A375 (cell line): ENCODE results near the gene POLD2. TPM values are rescaled to one million over a fixed set of nuclear protein-coding genes. Genes with fewer than 3 reads are reported as not detected.

Source experiments
- small RNA-seq: library from RNA; depleted of rRNA; stranded (forward); fragments of <200 nt; gene quantifications from one replicate; pipeline ENCODE3, GENCODE V24; 2014
- total RNA-seq: library from RNA; depleted of rRNA; stranded (reverse); fragments of >200 nt; shearing (Covaris generic); gene quantifications from 2 replicates; pipeline ENCODE4 v1.2.3, GENCODE V29; 2014; rRNA removed

The POLD2 gene
- 161 and 173 TPM in 2 replicates for total RNA-seq

DNA sequence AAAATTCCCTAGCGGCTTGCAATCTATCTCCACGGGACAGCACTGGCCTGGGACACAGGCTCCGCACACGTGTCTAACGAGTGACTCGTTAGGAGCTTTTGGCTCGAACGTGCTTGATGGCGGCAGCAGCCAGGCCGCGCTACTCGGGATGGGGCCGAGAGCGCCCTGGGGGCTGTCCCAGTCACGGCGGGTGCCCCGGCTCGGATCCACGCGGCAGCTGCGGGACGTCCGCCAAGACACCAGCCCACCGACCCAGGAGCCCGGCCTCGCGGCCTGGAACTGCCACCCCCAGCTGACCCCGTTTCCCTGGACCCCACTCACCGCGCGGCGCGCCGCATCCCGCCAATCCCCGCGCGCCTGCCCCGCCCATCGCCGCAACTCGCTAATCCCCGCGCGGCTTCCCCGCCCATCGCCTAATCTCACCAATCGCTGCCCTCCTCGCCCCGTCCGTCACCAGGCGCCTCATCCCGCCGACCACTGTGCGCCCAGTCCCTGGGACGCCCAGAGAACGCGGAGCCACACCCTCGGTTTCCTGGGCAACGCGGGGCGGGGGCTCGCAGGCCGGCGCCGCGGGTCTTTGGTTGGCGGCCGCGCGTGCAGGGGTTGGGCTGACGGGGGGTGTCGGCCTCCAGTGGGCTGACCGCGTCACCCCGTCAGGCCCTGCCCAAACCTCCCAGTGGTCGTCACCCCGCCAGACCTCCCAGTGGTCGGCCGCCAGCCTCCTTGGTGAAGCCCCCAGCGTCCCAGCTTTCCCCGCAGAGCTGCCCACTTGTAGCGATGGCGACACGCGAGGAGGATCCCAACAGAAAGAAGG, at the start of gene POLD2:
Gene POLD2, minus strand, starts transcription at position 359 of the 814 bp plus-strand sequence. CDS start 1,495 bp downstream, outside the sequence.

DNA sequence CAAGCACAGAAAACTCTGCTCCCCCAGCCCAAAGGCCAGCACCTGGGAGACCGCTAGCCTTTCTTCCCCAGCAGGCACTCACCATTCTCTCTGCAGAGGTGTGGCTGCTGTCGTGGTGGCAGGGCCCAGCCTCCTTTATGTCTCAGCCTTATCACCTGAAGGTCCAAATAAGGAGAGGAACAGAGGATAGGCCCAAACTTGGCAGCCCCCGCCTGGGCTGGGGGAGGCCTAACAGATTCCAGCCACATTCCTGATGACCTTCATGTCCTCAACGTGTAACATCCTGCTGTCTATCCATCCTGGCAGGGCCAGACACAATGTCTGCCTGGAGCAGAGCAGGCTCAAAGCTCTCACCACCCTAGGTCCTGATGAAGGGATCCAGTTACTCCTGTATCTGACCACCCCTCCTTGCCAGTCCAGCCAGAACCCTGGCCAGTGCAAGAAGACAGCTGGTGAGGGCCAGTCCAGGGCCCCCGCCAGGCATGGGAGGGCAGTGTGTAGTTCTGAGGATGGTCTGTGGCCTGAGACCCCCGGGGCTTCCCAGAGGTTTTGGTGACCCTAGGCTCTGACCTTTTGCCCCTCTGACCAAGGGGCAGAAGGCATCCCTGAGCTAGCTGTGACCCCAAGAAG, 18.0 kb upstream of the POLD2 start, which contains the start of gene MYL7:
Gene MYL7, minus strand, starts transcription at position 112 of the 630 bp plus-strand sequence. Its CDS starts 27 bp downstream, at position 85.

DNA sequence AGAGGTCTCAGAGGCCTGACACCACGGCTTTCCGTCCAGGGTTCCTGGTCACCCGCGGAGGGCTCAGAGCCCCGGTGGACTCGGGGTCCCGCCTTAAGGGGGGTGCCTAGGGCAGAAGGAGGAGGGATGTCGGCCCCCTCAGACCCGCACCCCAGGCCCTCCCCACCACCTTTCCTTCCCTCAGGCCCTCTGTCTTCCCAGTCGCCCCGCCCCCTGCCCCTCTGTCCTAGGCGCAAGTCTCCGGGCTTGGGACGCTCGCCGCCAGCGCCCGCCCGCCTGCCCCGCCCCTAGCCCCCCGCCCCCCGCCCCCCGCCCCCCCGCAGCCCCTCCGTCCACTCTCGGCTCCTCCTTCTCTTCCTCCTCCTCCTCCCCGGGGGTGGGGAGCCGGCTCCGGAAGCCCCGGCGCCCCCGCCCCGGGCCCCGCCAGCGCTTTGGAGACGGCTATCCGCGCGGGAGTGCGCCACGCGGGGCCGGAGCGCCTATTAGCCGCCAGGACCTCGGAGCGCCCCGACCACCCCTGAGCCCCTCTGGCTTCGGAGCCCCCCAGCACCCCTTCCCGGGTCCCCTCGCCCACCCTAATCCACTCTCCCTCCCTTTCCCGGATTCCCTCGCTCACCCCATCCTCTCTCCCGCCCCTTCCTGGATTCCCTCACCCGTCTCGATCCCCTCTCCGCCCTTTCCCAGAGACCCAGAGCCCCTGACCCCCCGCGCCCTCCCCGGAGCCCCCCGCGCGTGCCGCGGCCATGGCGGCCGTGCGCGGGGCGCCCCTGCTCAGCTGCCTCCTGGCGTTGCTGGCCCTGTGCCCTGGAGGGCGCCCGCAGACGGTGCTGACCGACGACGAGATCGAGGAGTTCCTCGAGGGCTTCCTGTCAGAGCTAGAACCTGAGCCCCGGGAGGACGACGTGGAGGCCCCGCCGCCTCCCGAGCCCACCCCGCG, 19.2 kb downstream of the POLD2 start, which contains the start of gene AEBP1:
Gene AEBP1, plus strand, starts transcription at position 423 of the 937 bp plus-strand sequence. Its CDS starts 321 bp downstream, at position 744.

DNA sequence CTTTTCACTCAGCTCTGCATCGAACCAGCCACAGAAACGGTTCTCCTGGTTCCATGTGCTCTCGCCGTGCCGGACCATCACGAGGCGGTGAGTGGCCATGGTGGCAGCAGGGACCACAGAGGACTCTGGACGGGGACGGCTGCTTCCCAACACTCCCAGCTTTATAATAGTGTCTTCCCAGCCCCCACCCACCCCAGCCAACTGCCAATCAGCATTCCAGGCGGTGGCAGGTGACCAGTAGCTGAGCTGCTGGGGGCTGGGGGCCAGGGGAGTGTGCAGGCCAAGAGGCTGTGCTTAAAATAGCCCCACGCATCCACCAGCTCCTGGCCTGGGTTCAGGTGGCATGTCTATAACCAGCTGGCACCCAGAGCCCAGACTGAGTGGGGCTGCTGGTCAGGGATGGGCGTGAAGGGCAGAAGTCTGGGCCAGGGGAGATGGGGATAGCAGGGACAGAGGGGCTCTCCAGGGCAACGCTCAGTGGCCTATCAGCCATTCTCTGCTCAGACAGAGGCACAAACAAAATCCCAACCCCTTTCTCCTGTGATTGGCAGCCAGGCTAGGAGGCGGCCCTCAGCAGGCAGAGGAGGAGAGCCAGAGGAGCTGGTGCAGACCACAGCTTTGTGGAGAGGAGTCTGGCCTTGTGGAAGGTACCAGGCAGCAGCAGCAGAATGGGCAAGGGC, 57.8 kb downstream of the POLD2 start, which contains the start of gene PGAM2:
Gene PGAM2, minus strand, starts transcription at position 137 of the 680 bp plus-strand sequence. Its CDS starts 38 bp downstream, at position 99.

Small RNAs within 50 kb of the gene (small RNA-seq; reads per million reads assigned to genes)
- not detected for gene RNA5SP230

Other genes with a start within 250 kb of the POLD2 start
- 24.5 and 36.2 TPM in 2 replicates for gene URGCP, start 217.0 kb downstream of the POLD2 start, total RNA-seq
- 8.2 and 10.5 TPM in 2 replicates for gene UBE2D4, start 197.1 kb downstream of the POLD2 start, total RNA-seq
- not detected in 2 replicates for gene SPDYE1, start 125.7 kb downstream of the POLD2 start, total RNA-seq
- gene DBNL, start 78.8 kb downstream of the POLD2 start, total RNA-seq = 142 and 159 TPM in 2 replicates
- gene PGAM2, start 58.0 kb downstream of the POLD2 start, total RNA-seq = 2.6 and 3.0 TPM in 2 replicates
- gene POLM, start 41.0 kb downstream of the POLD2 start, total RNA-seq = 21.4 and 24.8 TPM in 2 replicates
- 39.5 and 46.1 TPM in 2 replicates for gene AEBP1, start 19.2 kb downstream of the POLD2 start, total RNA-seq
- gene MYL7, start 17.8 kb upstream of the POLD2 start, total RNA-seq = not detected in 2 replicates
- gene GCK, start 65.9 kb upstream of the POLD2 start, total RNA-seq = not detected in 2 replicates
- gene YKT6, start 77.4 kb upstream of the POLD2 start, total RNA-seq = 112 TPM in 2 replicates
- 0.04 and 0.11 TPM in 2 replicates for gene CAMK2B, start 202.0 kb upstream of the POLD2 start, total RNA-seq